ENCODE results near the gene A1BG.
A peak's percentile ranks its signal among the peaks of the same experiment; 100 is the strongest.

Gene A1BG

DNA sequence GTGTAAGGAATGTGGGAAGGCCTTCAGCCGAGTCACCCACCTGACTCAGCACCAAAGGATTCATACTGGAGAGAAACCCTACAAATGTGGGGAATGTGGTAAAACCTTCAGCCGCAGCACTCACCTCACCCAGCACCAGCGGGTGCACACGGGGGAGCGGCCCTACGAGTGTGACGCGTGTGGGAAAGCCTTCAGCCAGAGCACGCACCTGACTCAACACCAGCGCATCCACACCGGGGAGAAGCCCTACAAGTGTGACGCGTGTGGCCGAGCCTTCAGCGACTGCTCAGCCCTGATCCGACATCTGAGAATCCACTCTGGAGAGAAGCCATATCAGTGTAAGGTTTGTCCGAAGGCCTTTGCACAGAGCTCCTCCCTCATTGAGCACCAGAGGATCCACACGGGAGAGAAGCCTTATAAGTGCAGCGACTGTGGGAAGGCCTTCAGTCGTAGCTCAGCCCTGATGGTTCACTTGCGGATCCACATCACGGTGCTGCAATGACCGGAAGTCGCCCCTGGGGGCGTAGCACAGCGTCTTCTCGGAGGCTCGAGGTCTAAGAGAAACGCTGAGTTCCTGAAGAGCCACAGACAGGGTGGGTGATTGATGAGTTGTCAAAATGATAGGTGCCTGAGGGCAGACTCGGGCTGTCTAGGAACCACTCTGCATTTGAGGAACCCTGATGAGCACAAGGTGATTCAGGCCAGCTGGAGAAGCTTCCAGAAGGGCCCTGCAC, 14.3 kb downstream of the A1BG start:
- DNase-seq: no peak

DNA sequence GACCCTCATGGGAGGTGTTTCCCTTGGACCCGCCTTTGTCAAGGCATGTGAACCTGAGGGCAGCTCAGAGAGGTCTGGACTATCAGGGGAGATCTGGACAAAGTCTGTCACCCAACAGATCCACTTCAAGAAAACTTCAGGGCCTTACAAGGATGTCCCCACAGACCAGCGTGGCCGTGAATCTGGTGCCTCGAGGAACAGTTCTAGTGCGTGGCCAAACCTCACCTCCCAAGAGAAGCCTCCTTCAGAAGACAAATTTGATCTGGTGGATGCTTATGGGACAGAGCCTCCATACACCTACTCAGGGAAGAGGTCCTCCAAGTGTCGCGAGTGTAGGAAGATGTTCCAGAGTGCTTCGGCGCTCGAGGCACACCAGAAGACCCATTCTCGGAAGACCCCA, 15.0 kb downstream of the A1BG start:
- DNase-seq: no peak

DNA sequence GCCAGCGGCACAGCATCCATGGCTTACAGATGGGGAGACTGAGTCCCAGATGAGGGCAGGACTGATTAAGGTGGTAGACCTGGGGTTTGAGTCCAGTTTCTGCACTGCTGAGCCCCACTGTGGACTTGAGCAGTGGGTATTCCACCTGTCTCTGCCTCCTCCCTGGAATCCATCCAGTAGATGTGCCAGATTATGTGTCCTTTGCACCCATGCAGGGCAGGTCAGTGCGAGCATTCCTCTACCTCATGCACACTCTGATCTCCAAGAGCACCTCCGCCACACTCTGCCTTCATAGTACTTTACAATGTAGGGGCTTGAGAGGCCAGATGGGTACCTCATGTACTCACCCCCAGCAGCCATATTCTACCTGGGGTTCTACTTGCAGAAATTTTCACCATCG, 16.5 kb downstream of the A1BG start:
- no peak for DNase-seq

DNA sequence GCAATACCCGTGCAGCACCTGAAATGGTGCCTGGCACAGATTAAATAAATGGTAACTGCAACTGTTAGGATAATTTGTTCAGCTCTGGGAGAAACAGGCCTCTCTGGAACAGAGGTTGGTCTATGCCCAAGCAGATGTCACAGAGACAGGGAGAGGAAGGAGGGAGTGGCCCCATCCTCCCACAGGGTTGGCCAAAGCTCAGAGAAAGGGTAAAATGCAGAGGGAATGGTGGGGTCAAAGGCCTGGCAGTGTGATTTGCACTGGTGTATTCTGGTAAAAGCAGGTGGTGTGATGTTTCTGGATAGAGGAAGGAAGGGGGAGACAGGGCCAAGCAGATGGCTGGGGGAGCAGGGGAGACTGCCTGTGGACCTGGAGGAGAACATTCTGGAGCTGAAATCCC, 17.1 kb downstream of the A1BG start:
- DNase-seq: no peak

- DNase-seq: no peak
These were observed 17.7 kb downstream of the A1BG start for GRCh38 chr19:58335630-58336029.

GRCh38 chr19:58334691-58335249, 18.5 kb downstream of the A1BG start:
- no peak for DNase-seq

DNA sequence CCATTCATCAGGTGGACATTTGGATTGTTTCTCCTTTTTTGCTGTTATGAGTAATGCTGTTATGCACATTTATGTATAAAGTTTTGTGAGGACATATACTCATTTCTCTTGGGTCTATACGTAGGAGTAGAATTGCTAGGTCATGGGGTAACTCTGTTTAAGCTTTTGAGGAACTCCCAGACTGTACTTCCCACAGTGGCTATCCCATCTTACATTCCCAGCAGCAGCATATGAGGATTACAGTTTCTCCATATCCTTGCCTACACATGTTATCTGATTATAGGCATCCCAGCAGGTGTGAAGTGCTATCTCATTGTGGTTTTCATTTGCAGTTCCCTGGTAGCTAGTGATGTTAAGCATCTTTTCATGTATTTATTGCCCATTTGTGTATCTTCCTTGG, 20.6 kb downstream of the A1BG start:
- no peak for DNase-seq

- peak in 31 of 58 donors; percentile 5 to 90 (median 51) for DNase-seq
These were observed 22.8 kb downstream of the A1BG start for GRCh38 chr19:58330458-58330857.

GRCh38 chr19:58328999-58329398, 24.3 kb downstream of the A1BG start:
- no peak for DNase-seq

- peak; percentile 89 to 100 (median 97) for DNase-seq
These were observed 26.2 kb downstream of the A1BG start, which contains the start of gene ZSCAN22 for GRCh38 chr19:58326914-58327726. TSS of gene ZSCAN22 (plus strand) at chr19:58326994. CDS start at chr19:58334803, 7,809 bp downstream.

GRCh38 chr19:58326501-58326913, 26.8 kb downstream of the A1BG start:
- no peak for DNase-seq

DNA sequence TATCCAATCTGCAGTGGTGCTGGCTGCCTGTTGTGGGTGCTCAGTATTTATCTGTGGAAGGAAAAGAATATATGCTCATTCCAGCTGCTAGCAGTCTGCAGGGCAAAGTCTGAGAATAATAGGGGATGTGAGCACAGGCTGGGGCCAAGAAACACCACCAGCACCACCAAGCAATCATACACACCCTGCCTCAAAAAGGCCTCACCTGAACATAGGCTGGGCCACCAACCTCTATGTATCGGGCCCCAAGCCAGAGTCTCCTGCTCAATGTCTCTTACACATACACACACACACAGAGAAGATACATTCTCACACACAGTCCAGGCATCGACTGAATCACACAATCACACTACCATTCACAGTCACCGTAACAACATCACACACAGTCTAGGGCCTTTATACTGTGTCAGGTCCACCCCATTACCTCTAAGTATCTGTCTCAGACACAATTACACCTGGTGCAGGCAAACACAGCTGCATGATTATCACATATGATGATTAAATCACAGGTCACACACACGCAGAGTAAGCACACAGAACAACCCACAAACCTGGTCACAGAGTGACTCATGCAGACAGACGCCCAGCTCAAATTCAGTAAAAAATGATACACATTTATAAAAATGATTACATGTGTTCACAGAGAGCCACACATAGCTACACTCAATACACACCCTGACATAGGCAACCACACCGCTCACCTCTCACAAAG, 27.8 kb downstream of the A1BG start:
- peak in 1 of 58 donors; percentile 3 for DNase-seq

- DNase-seq: peak in 1 of 58 donors; percentile 65
These were observed 34.1 kb downstream of the A1BG start for GRCh38 chr19:58319241-58319640.

- no peak for DNase-seq
These were observed 35.0 kb downstream of the A1BG start for GRCh38 chr19:58318297-58318696.

DNA sequence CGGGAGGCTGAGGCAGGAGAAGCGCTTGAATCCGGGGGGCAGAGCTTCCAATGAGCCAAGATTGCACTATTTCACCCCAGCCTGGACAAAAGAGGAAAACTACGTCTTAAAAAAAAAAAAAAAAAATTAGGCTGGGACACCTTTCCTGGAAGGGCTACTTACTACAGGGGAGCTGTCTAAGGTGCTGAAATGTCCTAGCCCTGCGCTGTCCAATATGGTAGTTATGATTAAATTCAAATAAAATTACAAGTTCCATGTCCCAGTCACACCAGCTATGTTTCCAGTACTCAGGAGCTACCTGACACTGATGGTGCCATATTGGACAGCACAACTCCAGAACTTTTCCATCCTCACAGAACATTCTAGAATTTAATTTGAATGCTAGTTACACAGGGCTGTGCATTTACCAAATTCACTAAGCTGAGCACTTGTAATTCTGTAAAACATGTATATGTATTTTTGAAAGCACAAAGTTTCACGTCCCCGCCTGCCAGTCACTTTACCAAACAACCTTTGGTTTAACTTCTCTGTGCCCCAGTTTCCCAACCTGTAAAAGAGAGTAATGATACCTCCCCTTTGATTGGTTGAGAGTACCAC, 35.7 kb downstream of the A1BG start:
- DNase-seq: no peak

GRCh38 chr19:58315580-58315979, 37.7 kb downstream of the A1BG start:
- DNase-seq: no peak

GRCh38 chr19:58311345-58311865, 41.9 kb downstream of the A1BG start:
- peak in 29 of 58 donors; percentile 3 to 65 (median 36) for DNase-seq

GRCh38 chr19:58310685-58311084, 42.6 kb downstream of the A1BG start:
- DNase-seq: peak in 22 of 58 donors; percentile 2 to 54 (median 10)

DNA sequence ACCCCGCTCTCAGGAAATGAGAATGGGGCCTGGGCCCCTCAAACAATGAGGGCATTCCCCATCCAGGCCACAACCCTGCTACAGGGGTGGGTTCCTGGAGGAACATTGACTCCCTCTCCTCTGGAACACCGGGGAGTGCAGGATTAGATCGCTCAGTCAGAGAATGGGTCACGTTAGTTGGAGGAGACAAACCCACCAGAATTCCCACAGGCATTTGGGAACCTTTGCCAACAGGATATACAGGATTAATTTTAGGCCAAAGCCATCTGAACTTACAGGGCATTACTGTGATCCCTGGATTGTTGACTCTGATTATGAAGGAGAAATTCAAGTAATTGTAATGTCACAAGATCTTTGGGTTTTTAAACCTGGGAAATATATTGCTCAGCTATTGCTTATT, 45.6 kb downstream of the A1BG start:
- DNase-seq: no peak

- DNase-seq: no peak
These were observed 47.4 kb downstream of the A1BG start for GRCh38 chr19:58305932-58306323.

Measured in anterior cingulate cortex (tissue), 58 donors.